Measurements from ENCODE around the gene NAGS.
"Not testable (repeated sequence)": the region's sequence is repeated elsewhere in the genome, so short reads cannot be mapped to it uniquely, and the experiment has no call there.

Gene NAGS

DNA sequence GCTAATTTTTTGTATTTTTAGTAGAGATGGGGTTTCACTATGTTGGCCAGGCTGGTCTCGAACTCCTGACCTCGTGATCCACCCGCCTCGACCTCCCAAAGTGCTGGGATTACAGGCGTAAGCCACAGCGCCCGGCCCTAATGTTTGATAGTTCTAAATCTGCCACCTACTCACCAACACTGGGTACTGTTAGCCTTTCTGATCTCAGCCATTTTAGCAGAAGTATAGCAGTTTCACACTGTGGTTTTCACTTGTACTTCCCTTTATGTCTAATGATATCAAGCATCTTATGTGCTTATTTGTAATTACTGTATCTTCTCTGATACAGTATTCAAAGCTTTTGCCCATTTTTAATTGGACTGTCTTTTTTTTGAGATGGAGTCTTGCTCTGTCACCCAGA is 42.5 kb downstream of the NAGS start:
- DNase-seq = not testable (repeated sequence)

- no peak for DNase-seq
Measured at GRCh38 chr17:44049294-44050060, 45.1 kb downstream of the NAGS start.

- DNase-seq = no peak
Measured at GRCh38 chr17:44053125-44053872, 48.9 kb downstream of the NAGS start.

Measured in NCI-H2171 (cell line).